Measurements from ENCODE around the gene EPHB3. TPM values are rescaled to one million over a fixed set of nuclear protein-coding genes. Genes with fewer than 3 reads are reported as not detected.

The EPHB3 gene
- polyA plus RNA-seq, 2 of the 4 experiments (the other 2 are of a cell fraction): 0.36 to 0.50 TPM

DNA sequence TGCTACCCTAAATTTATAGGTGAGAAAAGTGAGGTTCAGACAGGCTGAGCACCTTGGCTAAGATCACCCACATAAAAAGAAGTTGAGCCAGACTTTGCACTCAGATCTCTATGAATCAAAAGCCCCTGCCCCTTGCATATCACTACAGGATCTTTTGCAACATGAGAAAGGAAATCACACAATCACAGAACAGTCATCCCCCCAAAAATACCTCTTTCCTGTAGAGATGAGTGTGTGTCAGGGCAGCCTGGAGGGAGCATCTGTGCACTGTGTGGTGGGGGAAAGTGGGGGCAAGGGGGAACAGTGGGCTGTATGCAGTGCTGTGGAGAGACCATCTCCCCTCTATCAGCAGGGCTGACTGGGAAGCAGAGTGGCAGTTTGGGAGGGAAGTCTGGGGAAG lies 46.6 kb downstream of the EPHB3 start (continued):
- no peak for TF ChIP-seq FOSL2 (IDR thresholded peaks at IDR 0.05)
- TF ChIP-seq FOSL2 (CRISPR knock-in tag; IDR thresholded peaks at IDR 0.05): no peak
- no peak for TF ChIP-seq MYC (IDR thresholded peaks at IDR 0.05; ENCODE audit: borderline replicate concordance, low read length)
- no peak for TF ChIP-seq SREBF2 (IDR thresholded peaks at IDR 0.05)
- TF ChIP-seq RARB (CRISPR knock-in tag; IDR thresholded peaks at IDR 0.05): no peak
- no peak for TF ChIP-seq RAD21 (conservative IDR thresholded peaks at IDR 0.05 in 1 of 2, IDR thresholded peaks at IDR 0.05 in 1 of 2)

DNA sequence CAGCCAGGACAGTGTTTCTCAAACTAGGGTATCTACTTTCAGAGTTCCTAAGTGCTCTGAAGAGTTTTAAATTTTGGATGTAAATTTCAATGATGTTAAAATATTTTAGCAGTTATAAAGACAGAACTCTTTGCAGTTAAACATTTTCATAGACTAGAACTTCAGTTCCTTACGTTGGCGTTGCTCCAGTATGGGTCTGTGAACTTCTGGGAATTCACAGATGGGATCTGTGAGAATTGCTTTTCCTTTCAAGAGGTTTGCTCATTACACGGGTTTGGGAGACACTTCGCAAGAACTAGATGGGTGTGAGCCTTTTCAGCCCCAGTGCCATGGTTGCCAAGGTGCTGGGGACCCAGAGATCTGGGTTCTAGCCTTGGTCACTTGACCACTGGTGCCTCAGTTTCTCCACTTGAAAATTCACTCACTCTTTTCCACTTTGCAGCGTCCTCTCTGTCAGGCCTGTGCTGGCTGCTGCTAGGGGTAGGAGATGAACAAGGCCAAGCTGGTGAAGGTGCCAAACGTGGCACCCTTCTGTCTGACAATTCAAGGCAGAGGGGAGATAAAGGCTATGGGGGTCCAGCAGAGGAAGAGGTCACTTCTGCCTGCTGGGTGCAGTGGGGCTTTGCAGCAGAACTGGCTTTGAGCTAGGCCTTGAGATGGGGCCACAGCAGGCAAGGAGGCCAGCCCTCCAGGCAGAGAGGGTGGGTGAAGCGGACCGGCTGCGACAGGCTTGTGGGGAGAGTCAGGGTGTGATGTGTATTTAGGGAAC lies 48.1 kb downstream of the EPHB3 start:
- ChIA-PET CTCF (interaction anchor here (0.8 kb wide), 1 partner anchor 247 kb away, joined by 3 read pairs; no protein-coding TSS in a partner anchor), POLR2A (no interaction called here)
- FAIRE-seq (no peak), ATAC-seq (no peak), DNase-seq (ENCODE audit: low read depth in 1 of 2, low spot score in 1 of 2) (no peak)
- H3K4me3 ChIP-seq: no peak overlapping the region
- H3K9me3 ChIP-seq: no peaks in the 10 kb centered on the region
- H3K4me1 ChIP-seq: no peaks in the 10 kb centered on the region
- WGBS (ENCODE audit: missing lambda C conversion rate): 62% methylated on average over 8 of the region's 9 CpGs
- H3K27ac ChIP-seq: no peak overlapping the region
- no peak overlapping the region for H3K4me2 ChIP-seq
- no peak for TF ChIP-seq BHLHE40 (IDR thresholded peaks at IDR 0.05; ENCODE audit: low read depth, low read length)
- TF ChIP-seq RNF2 (IDR thresholded peaks at IDR 0.05; ENCODE audit: borderline replicate concordance, low read depth): no peak
- no peak for TF ChIP-seq NR3C1 (IDR thresholded peaks at IDR 0.05)
- TF ChIP-seq PHF8 (IDR thresholded peaks at IDR 0.05; ENCODE audit: borderline replicate concordance, low read depth): no peak
- TF ChIP-seq JUN (IDR thresholded peaks at IDR 0.05): no peak
- TF ChIP-seq SREBF2 (IDR thresholded peaks at IDR 0.05): no peak
- no peak for TF ChIP-seq CHD4 (IDR thresholded peaks at IDR 0.05; ENCODE audit: borderline replicate concordance)
- no peak for TF ChIP-seq RFX5 (IDR thresholded peaks at IDR 0.05)
- TF ChIP-seq CHD2 (IDR thresholded peaks at IDR 0.05; ENCODE audit: low read length, partially characterized antibody): no peak
- TF ChIP-seq FOSB (CRISPR knock-in tag; IDR thresholded peaks at IDR 0.05): no peak
- no peak for TF ChIP-seq CEBPB (IDR thresholded peaks at IDR 0.05)
- TF ChIP-seq ZC3H11A (IDR thresholded peaks at IDR 0.05): no peak
- TF ChIP-seq KDM5A (IDR thresholded peaks at IDR 0.05): no peak
- TF ChIP-seq MYC (IDR thresholded peaks at IDR 0.05; ENCODE audit: borderline replicate concordance, low read length): no peak
- TF ChIP-seq, protein P1, sequence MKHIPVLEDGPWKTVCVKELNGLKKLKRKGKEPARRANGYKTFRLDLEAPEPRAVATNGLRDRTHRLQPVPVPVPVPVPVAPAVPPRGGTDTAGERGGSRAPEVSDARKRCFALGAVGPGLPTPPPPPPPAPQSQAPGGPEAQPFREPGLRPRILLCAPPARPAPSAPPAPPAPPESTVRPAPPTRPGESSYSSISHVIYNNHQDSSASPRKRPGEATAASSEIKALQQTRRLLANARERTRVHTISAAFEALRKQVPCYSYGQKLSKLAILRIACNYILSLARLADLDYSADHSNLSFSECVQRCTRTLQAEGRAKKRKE (CRISPR knock-in tag; IDR thresholded peaks at IDR 0.05; ENCODE audit: low read depth): no peak
- no peak for TF ChIP-seq CBX2 (IDR thresholded peaks at IDR 0.05; ENCODE audit: borderline replicate concordance, low read depth)
- no peak for TF ChIP-seq NPAS2 (CRISPR knock-in tag; IDR thresholded peaks at IDR 0.05; ENCODE audit: borderline replicate concordance)
- TF ChIP-seq RAD21 (conservative IDR thresholded peaks at IDR 0.05 in 1 of 2, IDR thresholded peaks at IDR 0.05 in 1 of 2): no peak
- TF ChIP-seq, protein P2, sequence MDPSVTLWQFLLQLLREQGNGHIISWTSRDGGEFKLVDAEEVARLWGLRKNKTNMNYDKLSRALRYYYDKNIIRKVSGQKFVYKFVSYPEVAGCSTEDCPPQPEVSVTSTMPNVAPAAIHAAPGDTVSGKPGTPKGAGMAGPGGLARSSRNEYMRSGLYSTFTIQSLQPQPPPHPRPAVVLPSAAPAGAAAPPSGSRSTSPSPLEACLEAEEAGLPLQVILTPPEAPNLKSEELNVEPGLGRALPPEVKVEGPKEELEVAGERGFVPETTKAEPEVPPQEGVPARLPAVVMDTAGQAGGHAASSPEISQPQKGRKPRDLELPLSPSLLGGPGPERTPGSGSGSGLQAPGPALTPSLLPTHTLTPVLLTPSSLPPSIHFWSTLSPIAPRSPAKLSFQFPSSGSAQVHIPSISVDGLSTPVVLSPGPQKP (IDR thresholded peaks at IDR 0.05; ENCODE audit: low read depth, low read length): no peak
- TF ChIP-seq HEYL (CRISPR knock-in tag; IDR thresholded peaks at IDR 0.05): no peak

DNA sequence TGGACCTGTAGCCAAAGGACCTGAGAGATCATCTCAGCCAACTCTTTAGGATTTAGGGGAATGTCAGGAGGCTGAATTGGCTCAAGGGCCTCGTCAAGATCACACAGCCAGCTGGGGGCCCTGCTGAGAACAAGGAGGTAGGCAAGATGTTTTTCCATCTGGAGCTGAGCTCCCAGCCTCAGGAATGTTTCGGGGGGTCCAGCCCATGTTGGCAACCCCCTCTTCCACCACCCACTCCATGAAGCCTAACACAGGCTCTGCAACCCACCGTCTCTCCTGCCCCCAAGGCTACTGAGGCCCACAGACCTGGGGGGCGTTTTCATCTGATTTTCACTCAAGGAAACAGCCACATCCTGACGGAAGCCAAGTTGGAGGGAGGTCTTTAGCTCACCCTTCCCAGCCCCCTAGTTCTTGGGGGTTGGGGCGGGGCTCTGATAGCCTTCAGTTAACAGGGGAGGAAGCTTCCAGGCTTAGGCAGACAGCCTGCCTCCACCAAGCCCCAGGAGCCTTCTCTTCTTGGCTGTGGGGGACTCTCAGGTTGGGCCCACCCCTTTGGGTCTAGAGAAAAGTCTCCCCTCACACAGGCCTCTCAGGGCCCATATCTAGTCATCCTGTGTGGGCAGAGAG lies 48.8 kb downstream of the EPHB3 start:
- Histone ChIP-seq H3K4me2 (no peak overlapping the region), H3K27ac (no peak overlapping the region), H3K4me3 (no peak overlapping the region), H3K4me1 (no peaks in the 10 kb centered on the region), H3K9me3 (no peaks in the 10 kb centered on the region)
- ChIA-PET CTCF (interaction anchor here (0.8 kb wide), 1 partner anchor 248 kb away, joined by 3 read pairs; no protein-coding TSS in a partner anchor), POLR2A (no interaction called here)
- FAIRE-seq (no peak), ATAC-seq (no peak), DNase-seq (ENCODE audit: low read depth in 1 of 2, low spot score in 1 of 2) (no peak)
- TF ChIP-seq SMC3 (IDR thresholded peaks at IDR 0.05): no peak
- no peak for TF ChIP-seq ZSCAN20 (CRISPR knock-in tag; IDR thresholded peaks at IDR 0.05)
- TF ChIP-seq HOXB13 (CRISPR knock-in tag; IDR thresholded peaks at IDR 0.05; ENCODE audit: low read depth): no peak
- no peak for TF ChIP-seq JUNB (IDR thresholded peaks at IDR 0.05)
- TF ChIP-seq EHMT2 (IDR thresholded peaks at IDR 0.05; ENCODE audit: low read depth): no peak
- TF ChIP-seq TFCP2L1 (CRISPR knock-in tag; IDR thresholded peaks at IDR 0.05): no peak
- no peak for TF ChIP-seq RCOR1 (IDR thresholded peaks at IDR 0.05; ENCODE audit: low read depth, low read length)
- TF ChIP-seq CBX2 (IDR thresholded peaks at IDR 0.05; ENCODE audit: borderline replicate concordance, low read depth): no peak
- no peak for TF ChIP-seq MAFK (IDR thresholded peaks at IDR 0.05; ENCODE audit: partially characterized antibody)
- no peak for TF ChIP-seq CHD2 (IDR thresholded peaks at IDR 0.05; ENCODE audit: low read length, partially characterized antibody)
- TF ChIP-seq NPAS2 (CRISPR knock-in tag; IDR thresholded peaks at IDR 0.05; ENCODE audit: borderline replicate concordance): no peak
- TF ChIP-seq FOSL2 (IDR thresholded peaks at IDR 0.05): no peak
- no peak for TF ChIP-seq FOSL2 (CRISPR knock-in tag; IDR thresholded peaks at IDR 0.05)
- TF ChIP-seq NR3C1 (IDR thresholded peaks at IDR 0.05): no peak
- WGBS (ENCODE audit: missing lambda C conversion rate): 58% methylated on average over 5 of the region's 6 CpGs
